GM19193 (cell line): ENCODE measurements around the gene RBPJL.

Experiments used
- POLR2A ChIP-seq: IDR thresholded peaks from 4 replicates; pipeline ENCODE4 v1.6.1; 2011; ENCODE audit not compliant: insufficient read depth, insufficient read length; ENCODE audit errors: extremely low read depth

RBPJL gene, protein sequence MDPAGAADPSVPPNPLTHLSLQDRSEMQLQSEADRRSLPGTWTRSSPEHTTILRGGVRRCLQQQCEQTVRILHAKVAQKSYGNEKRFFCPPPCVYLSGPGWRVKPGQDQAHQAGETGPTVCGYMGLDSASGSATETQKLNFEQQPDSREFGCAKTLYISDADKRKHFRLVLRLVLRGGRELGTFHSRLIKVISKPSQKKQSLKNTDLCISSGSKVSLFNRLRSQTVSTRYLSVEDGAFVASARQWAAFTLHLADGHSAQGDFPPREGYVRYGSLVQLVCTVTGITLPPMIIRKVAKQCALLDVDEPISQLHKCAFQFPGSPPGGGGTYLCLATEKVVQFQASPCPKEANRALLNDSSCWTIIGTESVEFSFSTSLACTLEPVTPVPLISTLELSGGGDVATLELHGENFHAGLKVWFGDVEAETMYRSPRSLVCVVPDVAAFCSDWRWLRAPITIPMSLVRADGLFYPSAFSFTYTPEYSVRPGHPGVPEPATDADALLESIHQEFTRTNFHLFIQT

DNA sequence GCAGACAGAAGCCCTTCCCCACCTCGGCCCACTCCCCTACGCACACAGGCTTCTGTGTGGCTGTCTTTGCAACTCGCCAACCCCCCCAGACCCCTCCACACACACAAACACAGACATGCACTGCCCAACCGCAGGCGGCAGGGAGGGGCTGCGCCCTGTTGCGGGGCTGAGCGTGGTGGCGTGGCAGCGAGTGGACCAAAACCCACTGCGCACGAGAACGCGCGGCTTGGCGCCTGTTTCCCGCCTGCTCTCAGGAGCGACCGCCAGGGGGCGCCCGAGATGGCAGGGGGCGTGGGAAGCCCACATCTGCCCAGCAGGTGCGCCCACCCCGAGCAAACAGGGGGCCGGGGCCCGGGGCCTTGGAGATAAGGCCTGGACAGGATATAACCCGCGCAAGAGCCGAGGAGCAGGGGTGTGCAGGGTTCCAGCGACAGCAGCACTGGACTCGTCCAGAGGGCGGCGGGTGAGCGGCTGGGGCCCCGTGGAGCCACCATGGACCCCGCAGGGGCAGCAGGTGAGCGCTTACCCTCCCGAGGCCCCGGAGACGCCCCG lies at the start of gene RBPJL:
Gene RBPJL (plus strand): TSS at position 410 of the 552 bp plus-strand sequence. CDS start 83 bp downstream, at position 493.
- TF ChIP-seq POLR2A = no peak

DNA sequence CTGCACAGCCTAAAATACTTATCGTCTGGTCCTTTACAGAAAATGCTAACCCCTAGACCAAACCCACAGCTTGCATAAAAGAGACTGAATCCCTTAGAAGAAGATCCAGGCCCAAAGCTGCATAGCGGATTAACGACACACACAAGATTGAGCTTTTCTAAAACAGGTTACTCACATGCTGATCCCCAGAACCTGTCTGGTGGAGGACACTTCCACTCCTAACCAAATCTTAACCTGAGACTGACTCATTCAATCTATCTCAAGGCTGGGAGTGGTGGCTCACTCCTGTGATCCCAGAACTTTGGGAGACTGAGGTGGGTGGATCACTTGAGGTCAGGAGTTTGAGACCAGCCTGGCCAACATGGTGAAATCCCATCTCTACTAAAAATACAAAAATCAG lies 49.5 kb upstream of the RBPJL start:
- no peak for TF ChIP-seq POLR2A

DNA sequence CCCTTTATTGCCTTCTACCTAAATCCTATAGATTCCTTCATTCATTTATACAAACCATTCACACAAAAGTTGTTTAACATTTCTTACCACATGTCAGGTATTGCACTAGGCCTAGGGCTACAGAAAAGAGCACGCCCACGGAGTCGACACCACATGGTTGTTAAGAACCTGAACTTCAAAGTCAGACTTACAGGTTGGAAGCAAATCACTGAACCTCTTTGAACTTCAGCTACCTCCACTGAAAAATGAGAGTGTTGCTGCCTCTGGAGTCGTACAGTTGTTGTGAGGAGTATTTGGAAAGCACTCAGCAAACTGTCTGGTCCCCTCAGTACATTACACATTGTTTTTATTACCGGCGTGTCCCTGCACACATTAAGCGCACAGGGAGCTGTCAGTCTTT lies 48.9 kb upstream of the RBPJL start:
- TF ChIP-seq POLR2A = no peak

DNA sequence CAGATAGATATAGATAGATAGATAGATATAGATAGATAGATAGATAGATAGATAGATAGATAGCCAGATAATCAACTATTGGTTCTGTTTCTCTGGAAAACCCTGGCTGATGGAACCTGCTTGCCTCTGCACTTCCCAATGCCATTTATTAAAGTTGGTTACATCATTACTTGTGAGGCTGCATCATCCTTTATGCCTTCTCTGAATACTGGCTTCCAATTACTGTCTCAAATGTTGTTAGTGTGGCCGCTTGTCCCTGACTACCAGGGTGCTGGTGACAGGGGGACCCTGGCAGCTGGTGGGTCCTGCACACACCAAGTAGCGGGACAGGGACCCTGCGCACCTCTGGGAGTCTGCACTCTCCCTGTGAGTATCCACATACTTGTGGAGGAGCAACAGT lies 48.4 kb upstream of the RBPJL start:
- TF ChIP-seq POLR2A = no peak

DNA sequence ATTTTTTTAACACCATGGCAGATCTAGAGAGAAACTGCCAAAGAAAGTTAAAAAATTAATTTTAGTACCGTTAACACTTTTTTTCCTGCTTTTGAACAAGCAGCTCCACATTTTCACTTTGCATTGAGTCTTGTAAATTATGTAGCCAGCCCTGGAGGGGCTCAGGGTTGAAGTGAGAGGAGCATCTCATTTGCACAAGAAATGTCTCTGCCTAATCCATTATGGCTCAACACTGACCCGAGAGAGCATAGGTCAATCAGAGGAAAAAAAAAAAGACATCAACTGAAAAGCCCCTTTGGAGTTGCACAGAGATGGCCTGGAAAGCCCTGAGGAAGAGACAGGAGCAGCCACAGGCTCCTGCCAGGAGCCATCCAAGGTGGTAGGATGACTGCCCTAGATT lies 48.0 kb upstream of the RBPJL start:
- no peak for TF ChIP-seq POLR2A

DNA sequence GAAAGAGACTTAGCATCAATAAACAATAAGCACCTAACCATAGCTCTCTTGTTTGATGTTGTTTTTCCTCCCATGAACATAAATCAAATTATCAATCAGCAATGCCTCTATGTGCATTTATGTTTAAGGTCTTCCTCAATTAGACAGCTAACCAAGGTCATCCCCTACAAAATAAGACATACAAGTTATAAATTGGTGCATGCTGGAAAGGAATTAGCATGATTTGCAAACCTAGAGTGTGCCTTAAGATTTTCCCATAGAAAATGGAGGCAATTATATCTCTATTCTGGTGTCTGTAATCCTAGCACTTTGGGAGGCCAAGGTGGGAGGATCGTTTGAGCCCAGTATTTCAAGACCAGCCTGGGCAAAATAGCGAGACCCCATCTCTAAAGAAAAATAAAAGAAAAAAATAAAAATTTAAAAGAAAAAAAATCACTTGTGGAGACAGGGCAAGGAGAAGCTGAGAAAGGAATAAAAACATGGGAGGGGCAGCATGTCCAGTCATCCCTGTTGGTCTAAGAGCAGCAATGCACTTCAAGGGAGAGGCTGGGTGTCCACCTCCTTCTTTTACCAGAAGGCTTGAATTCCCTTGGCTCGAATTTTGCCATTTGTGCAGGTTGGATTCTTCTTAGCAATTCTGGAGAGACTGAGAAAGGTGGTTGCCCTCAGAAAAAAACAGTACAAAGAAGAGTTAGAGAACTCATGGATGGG lies 42.9 kb upstream of the RBPJL start:
- no peak for TF ChIP-seq POLR2A

DNA sequence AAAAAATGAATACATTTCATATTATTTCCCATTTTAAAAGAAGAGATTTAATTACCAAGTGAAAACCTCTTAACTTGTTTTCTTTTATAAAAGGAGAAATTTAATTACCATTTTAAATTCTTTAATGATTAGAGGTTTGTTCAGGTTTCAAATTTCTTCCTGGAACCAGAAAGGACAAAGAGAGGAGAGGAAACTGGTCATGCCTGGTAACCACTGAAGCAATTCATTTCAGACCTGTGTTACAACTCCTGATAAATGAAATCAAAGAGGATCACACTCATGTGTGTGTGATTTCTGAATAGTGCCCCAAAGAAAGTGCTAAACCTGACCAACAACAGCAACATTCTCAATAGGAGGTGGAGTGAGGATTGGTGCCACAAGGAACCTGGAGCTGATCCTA lies 39.7 kb upstream of the RBPJL start:
- TF ChIP-seq POLR2A = no peak

DNA sequence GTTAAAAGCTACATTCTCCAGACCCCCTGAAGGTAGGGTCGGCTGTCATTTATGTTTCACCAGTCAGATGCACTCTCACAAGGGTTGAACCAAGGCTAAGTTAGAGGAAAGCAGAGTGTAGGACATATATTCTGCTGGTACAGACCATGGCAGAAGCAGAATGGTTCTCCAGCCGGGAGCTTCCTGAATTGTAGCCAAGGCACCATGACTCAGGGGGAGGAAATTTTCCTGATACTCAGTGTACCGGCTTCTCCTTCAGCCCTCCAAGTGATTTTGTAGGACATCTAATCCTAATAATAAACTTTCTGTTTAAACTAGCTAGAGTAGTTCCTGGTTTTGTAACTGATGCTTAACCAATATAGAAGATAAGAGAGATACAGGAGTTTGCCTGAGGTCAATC lies 38.1 kb upstream of the RBPJL start:
- TF ChIP-seq POLR2A = no peak

DNA sequence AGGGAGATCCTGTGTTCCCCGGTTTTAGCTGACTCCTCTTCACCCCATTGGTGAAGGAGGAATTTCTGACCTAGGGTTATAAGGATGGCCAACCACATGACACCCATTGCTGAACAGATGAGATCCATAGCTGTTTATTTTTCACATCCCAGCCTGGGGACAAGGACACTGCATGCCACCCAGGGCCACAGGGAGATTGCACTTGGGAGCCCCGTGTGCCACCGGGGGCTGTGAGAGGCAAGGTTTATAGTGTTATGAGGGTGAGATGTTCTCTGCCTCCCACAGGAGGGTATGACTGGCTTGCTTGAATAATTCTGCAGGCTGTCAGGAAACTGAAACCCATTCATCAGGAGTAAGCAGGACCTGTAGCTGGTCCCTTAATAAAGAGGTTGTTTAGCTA lies 37.6 kb upstream of the RBPJL start:
- no peak for TF ChIP-seq POLR2A

DNA sequence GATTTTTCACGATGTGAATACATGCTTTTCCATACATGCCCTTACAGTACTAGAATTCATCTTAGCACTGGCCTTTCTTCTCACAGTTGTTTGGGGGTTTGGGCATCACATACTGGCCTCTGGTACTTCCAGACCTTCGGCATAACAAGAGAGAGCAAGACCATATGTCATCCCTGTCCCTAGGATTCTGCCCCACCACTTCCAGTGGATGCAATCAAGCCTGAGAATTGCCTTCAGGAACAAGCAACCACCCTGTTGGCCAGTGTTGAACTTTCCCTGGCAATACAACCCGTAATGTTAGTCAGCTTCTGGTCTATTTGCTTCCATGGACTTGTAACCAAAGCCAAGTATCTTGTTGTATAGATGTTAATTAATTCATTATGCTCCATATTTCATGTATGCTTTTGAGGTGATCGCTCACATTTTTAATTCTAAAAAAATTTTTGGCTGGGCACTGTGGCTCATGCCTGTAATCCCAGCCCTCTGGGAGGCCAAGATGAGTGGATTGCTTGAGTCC lies 36.8 kb upstream of the RBPJL start:
- no peak for TF ChIP-seq POLR2A

DNA sequence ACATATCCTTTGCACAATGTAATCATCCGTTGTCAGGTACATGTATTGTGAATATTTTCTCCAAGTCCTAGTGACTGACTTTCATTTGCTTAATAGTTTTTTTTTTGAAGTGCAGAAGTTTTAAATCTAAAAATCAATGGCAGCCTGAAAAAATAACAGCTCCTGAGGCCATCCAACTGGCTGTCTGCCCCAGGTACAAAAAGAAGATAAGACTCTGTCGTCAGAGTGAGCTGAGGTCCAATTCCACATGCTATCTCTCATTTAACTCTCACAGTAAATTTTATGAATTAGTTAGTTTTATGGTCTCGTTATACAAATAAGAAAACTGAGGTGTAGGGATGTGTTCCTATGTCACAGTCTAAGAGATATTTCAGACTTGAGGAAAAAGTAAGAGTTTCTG lies 31.3 kb upstream of the RBPJL start:
- no peak for TF ChIP-seq POLR2A

DNA sequence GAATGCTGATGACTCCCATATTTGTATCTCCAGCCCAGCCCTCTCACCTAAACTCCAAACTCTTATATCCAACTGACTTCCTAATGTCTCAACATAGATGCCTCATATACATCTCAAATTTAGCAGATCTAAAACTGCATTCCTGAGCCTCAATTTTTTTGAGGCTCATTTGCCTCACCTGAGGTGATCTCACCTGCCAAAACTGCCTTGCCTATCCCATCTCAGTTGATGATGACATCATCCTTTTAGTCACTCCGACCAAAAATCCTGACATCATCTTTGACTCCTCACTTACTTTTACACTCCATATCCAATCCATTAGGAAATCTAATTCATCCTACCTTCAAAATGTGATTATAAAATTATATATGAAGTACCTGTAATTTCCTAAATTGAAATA lies 26.6 kb upstream of the RBPJL start:
- TF ChIP-seq POLR2A = no peak

DNA sequence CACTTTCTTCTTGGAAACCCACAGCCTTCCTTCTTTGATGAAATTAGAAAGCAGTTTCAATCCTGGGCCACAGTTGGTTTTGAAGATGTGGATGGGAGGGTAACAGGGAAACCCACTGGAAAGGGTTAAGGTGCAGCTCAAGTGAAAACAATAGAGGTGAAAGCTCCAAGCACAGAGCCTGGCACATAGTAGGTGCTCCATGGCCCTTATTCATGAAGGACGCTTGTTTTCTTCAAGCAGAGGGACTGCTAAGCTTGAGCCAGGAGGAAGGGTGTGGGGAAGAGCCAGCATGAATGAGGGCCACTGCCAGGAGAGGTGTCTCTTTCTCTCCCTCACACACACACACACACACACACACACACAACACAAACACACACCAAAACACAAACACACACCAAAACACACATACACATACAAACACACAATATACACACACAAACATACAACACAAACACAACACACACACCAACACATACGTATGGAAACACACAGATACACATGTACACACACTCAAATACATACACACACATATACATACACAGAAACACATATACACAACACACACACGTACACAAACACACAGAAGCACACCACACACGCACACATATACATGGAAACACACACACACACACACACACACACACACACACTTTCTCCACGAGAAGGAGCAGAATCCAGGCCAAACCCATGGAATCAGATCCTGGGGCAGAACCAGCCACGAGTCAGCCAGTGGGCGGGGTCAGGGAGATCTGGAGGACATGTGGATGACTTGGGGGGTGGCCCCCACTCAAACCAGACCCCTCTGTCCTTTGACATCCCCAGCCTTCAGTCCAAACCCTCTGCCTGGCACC lies 23.7 kb upstream of the RBPJL start:
- no peak for TF ChIP-seq POLR2A

DNA sequence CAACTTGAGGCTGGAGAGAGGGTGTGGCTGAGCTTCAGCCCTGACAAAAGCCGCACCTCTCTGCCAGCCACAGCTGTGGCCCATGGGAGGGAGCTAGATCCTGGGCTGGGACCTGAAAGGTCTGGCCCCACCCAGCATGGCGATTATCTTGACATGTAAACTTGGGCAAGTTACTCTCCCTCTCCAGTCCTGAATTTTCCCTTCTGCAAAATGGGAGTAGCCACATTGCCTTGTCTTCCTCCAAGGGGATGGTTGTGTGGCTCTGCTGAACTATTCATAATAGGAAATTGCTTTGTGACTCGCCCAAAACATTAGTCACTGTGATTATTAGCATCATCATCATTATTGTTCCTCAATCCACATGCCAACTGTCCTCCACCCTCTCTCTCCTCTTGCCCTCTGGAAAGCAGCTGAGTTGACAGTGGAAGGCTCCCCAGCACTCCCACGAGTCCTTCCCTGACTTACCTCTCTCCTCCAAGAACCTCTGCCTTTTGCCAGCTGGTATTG lies 23.0 kb upstream of the RBPJL start:
- TF ChIP-seq POLR2A = no peak
